ENCODE results near the gene PRKG1. TPM values are rescaled to one million over a fixed set of nuclear protein-coding genes. Genes with fewer than 3 reads are reported as not detected.

PRKG1 gene
- total and polyA plus RNA-seq, 2 experiments from 2014 or later, result 18.2 to 21.1 TPM

GRCh38 chr10:51675088-51675487, 600.8 kb downstream of the PRKG1 start:
- Mint-ChIP-seq H3K36me3 (ENCODE audit: low read depth) (peaks cover 14% of the 10 kb centered on the region; the same call in 1 of the 3 replicates), H3K9me3 (peaks cover 15% of the 10 kb centered on the region), H3K27ac (no peak overlapping the region), H3K27me3 (ENCODE audit: insufficient read depth, low read depth, poor library complexity) (no peaks in the 10 kb centered on the region), H3K4me3 (no peak overlapping the region), H3K4me1 (peaks cover 8% of the 10 kb centered on the region)
- no peaks in the 10 kb centered on the region for H3F3A ChIP-seq (replicated peaks; ENCODE audit: low read depth)
- no peak overlapping the region for H3K27ac ChIP-seq (ENCODE audit: low read depth)
- no peak overlapping the region for H3K4me2 ChIP-seq
- 0 out of 2 replicates have a peak, but pooled peaks cover 5% of the 10 kb centered on the region for H3K36me3 ChIP-seq (ENCODE audit: insufficient read depth)
- H3K4me3 ChIP-seq, result no peak overlapping the region
- H2AFZ ChIP-seq, result no peak overlapping the region
- H3K9me2 ChIP-seq (ENCODE audit: insufficient read depth), result no peaks in the 10 kb centered on the region
- H4K20me1 ChIP-seq (replicated peaks; ENCODE audit: insufficient read depth), result no peaks in the 10 kb centered on the region
- TF ChIP-seq POLR2AphosphoS5 (IDR thresholded peaks at IDR 0.05; ENCODE audit: low read depth) (no peak), ETS1 (IDR thresholded peaks at IDR 0.05) (no peak), CTCF (conservative IDR thresholded peaks at IDR 0.05; ENCODE audit: low read depth in 2 of 2) (no peak), ZNF462 (CRISPR knock-in tag; IDR thresholded peaks at IDR 0.05) (no peak), EZH2 (IDR thresholded peaks at IDR 0.05; ENCODE audit: low read depth, unreplicated experiment) (no peak), STAT1 (IDR thresholded peaks at IDR 0.05; ENCODE audit: unreplicated experiment) (no peak), CREB1 (CRISPR knock-in tag; IDR thresholded peaks at IDR 0.05; ENCODE audit: low read depth) (no peak), NANOG (IDR thresholded peaks at IDR 0.05; ENCODE audit: borderline replicate concordance) (no peak), REST (IDR thresholded peaks at IDR 0.05; ENCODE audit: unreplicated experiment) (no peak), ZNF331 (CRISPR knock-in tag; IDR thresholded peaks at IDR 0.05; ENCODE audit: low read depth) (no peak), JUNB (IDR thresholded peaks at IDR 0.05; ENCODE audit: unreplicated experiment) (no peak), EZH2phosphoT487 (IDR thresholded peaks at IDR 0.05; ENCODE audit: unreplicated experiment) (no peak), ZNF114 (CRISPR knock-in tag; IDR thresholded peaks at IDR 0.05) (no peak)
- DNase-seq (ENCODE audit: low spot score) (no peak), ATAC-seq (no peak)
- H3K79me2 ChIP-seq (replicated peaks; ENCODE audit: insufficient read depth), result no peaks in the 10 kb centered on the region
- H3K4me1 ChIP-seq (ENCODE audit: insufficient read depth), result no peaks in the 10 kb centered on the region
- H3K27me3 ChIP-seq (ENCODE audit: insufficient read depth), result no peaks in the 10 kb centered on the region

All from GM23338 (cell line).